Fibroblast of lung (primary cell): ENCODE measurements around the gene TNFRSF21.

Source experiments
- CTCF ChIP-seq, 2 donors: IDR thresholded peaks in 1 of 2; conservative IDR thresholded peaks in 1 of 2; 1 replicate in 1 of 2; 2 replicates in 1 of 2; pipeline ENCODE4 v1.5.1; 2011 to 2012; ENCODE audit warnings: low read length in 2 of 2, control low read depth in 1 of 2, inconsistent platforms in 1 of 2, low read depth in 1 of 2, mild to moderate bottlenecking in 1 of 2
- EZH2 ChIP-seq: IDR thresholded peaks from 2 replicates; pipeline ENCODE4 v1.5.1; 2012; ENCODE audit warnings: low read length, control low read depth, mild to moderate bottlenecking; ENCODE audit errors: missing control alignments

DNA sequence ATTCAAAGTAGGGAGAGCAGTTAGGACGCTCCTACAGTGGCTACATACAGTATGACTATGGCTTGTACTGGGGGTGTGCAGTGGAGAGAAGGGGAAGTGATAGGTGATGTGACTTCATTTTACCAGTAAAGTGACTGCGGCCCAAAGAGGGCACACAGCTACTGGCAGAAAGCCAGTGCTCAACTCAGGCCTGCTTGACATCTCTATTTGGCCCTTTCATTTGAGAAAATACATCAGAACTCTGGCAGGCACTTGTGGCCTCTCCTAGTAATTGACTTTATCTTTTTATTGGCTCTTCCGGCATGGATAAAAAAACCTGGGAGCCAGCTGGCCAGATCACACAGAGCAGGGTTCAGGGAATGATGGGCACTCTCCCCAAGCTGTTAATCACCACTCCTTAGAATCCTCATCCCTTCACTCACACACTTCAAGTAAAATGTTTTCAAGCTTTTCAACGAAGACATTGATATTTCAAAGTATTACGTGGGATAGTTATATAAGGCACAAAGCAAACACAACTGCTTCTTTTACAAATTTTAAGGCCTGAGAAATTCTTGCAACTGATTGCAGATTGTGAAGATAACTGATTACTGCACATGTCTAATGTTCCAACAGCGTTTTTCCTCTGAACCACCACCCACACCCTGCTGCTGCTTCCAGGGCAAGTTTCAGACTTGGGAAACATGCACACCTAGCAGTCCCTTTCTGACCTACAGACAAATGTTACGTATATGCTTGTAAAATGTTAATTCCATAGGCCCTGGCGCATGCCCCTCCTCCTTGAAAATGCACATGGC, 73.5 kb downstream of the TNFRSF21 start:
- no peak for TF ChIP-seq CTCF (conservative IDR thresholded peaks at IDR 0.05 in 1 of 2, IDR thresholded peaks at IDR 0.05 in 1 of 2; ENCODE audit: low read depth in 1 of 2, low read length in 2 of 2)
- no peak for TF ChIP-seq EZH2
